Panc1 (cell line): ENCODE measurements around the gene SNHG17.

Experiments
- POLR2AphosphoS5 ChIP-seq: IDR thresholded peaks from 2 replicates; pipeline ENCODE4 v1.6.1; 2012; ENCODE audit warnings: mild to moderate bottlenecking, low read depth, low read length, moderate library complexity
- TCF7L2 ChIP-seq: IDR thresholded peaks from 2 replicates; pipeline ENCODE4 v1.6.1; 2011; ENCODE audit warnings: mild to moderate bottlenecking, low read depth, low read length, inconsistent platforms
- TF ChIP-seq, protein P1 (sequence below): fragments of 450-650 bp; IDR thresholded peaks from 2 replicates; pipeline ENCODE4 v1.5.1; 2017; ENCODE audit warnings: mild to moderate bottlenecking
- TF ChIP-seq, protein P2 (sequence below), 2 experiments: IDR thresholded peaks; 2 replicates each; pipeline ENCODE4 v1.6.1; 2011 to 2012; ENCODE audit warnings: low read depth in 2 of 2, control low read depth in 1 of 2, low read length in 1 of 2, mild to moderate bottlenecking in 1 of 2, moderate library complexity in 1 of 2; ENCODE audit not compliant: insufficient read depth in 1 of 2

DNA sequence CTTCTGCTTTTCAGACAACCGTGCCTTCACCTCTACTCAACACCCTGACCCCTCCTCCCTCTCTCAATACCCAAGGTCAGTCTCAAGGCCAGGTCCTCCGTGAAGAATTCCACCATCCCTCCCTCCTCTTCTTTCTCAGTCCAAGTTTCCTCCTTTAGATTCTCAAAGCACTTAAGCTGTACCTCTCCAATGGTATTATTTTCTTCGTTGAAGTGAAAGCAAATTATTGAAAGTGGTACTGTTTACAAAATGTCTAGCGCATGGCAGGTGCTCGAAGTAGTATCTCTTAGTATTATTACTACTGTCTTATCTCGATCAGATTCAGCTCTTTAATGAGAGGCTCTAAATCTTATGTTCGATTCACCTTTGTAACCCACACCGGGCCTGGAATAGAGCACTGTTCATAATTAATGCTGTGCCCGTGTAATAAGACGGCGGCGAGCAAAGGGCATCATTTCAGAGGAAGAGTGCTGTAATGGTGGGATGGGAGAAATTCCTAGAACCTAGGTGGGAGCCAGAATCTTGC is 36.9 kb upstream of the SNHG17 start:
- TF ChIP-seq, protein P1, sequence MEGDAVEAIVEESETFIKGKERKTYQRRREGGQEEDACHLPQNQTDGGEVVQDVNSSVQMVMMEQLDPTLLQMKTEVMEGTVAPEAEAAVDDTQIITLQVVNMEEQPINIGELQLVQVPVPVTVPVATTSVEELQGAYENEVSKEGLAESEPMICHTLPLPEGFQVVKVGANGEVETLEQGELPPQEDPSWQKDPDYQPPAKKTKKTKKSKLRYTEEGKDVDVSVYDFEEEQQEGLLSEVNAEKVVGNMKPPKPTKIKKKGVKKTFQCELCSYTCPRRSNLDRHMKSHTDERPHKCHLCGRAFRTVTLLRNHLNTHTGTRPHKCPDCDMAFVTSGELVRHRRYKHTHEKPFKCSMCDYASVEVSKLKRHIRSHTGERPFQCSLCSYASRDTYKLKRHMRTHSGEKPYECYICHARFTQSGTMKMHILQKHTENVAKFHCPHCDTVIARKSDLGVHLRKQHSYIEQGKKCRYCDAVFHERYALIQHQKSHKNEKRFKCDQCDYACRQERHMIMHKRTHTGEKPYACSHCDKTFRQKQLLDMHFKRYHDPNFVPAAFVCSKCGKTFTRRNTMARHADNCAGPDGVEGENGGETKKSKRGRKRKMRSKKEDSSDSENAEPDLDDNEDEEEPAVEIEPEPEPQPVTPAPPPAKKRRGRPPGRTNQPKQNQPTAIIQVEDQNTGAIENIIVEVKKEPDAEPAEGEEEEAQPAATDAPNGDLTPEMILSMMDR, result no peak
- TF ChIP-seq, protein P2, sequence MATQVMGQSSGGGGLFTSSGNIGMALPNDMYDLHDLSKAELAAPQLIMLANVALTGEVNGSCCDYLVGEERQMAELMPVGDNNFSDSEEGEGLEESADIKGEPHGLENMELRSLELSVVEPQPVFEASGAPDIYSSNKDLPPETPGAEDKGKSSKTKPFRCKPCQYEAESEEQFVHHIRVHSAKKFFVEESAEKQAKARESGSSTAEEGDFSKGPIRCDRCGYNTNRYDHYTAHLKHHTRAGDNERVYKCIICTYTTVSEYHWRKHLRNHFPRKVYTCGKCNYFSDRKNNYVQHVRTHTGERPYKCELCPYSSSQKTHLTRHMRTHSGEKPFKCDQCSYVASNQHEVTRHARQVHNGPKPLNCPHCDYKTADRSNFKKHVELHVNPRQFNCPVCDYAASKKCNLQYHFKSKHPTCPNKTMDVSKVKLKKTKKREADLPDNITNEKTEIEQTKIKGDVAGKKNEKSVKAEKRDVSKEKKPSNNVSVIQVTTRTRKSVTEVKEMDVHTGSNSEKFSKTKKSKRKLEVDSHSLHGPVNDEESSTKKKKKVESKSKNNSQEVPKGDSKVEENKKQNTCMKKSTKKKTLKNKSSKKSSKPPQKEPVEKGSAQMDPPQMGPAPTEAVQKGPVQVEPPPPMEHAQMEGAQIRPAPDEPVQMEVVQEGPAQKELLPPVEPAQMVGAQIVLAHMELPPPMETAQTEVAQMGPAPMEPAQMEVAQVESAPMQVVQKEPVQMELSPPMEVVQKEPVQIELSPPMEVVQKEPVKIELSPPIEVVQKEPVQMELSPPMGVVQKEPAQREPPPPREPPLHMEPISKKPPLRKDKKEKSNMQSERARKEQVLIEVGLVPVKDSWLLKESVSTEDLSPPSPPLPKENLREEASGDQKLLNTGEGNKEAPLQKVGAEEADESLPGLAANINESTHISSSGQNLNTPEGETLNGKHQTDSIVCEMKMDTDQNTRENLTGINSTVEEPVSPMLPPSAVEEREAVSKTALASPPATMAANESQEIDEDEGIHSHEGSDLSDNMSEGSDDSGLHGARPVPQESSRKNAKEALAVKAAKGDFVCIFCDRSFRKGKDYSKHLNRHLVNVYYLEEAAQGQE (IDR thresholded peaks at IDR 0.05; ENCODE audit: insufficient read depth in 1 of 2, low read depth in 2 of 2, low read length in 1 of 2), result no peak
- TF ChIP-seq TCF7L2 (no peak), POLR2AphosphoS5 (no peak)
